CD4-positive, alpha-beta T cell treated with Interferon alpha-2 for 1 hour (primary cell): Measurements from ENCODE around the gene SEC61A1.
A peak's percentile ranks its signal among the peaks of the same experiment; 100 is the strongest.

ENCODE experiments used
- DNase-seq, 2 donors: peaks; one replicate each; pipeline ENCODE4 v3.0.0-alpha.2; 2020 to 2022

Gene SEC61A1

GRCh38 chr3:128060473-128061381 lies 8.5 kb downstream of the SEC61A1 start:
- no peak for DNase-seq

GRCh38 chr3:128062033-128062745 lies 10.0 kb downstream of the SEC61A1 start:
- no peak for DNase-seq

- no peak for DNase-seq
These were observed 11.6 kb downstream of the SEC61A1 start for GRCh38 chr3:128063865-128064264.

- no peak for DNase-seq
These were observed 12.7 kb downstream of the SEC61A1 start for GRCh38 chr3:128064962-128065361.

GRCh38 chr3:128066114-128066513 lies 13.9 kb downstream of the SEC61A1 start:
- no peak for DNase-seq

- DNase-seq = no peak
These were observed 14.4 kb downstream of the SEC61A1 start for GRCh38 chr3:128066676-128067075.

GRCh38 chr3:128067489-128067888 lies 15.3 kb downstream of the SEC61A1 start:
- no peak for DNase-seq

- peak in 1 of 2 donors; percentile 60 for DNase-seq
These were observed 16.0 kb downstream of the SEC61A1 start for GRCh38 chr3:128068156-128068620.

GRCh38 chr3:128069271-128069670 lies 17.0 kb downstream of the SEC61A1 start:
- DNase-seq = no peak

- no peak for DNase-seq
These were observed 18.8 kb downstream of the SEC61A1 start for GRCh38 chr3:128070898-128071591.

- DNase-seq = no peak
These were observed 19.7 kb downstream of the SEC61A1 start for GRCh38 chr3:128071771-128072453.

- DNase-seq = no peak
These were observed 20.4 kb downstream of the SEC61A1 start for GRCh38 chr3:128072454-128073184.

GRCh38 chr3:128073185-128073725 lies 21.0 kb downstream of the SEC61A1 start:
- DNase-seq = no peak

GRCh38 chr3:128073807-128074206 lies 21.6 kb downstream of the SEC61A1 start:
- no peak for DNase-seq

GRCh38 chr3:128074851-128075521 lies 22.7 kb downstream of the SEC61A1 start:
- DNase-seq = no peak

GRCh38 chr3:128075522-128076482 lies 23.6 kb downstream of the SEC61A1 start:
- DNase-seq = peak; percentile 78 to 85

GRCh38 chr3:128076483-128077201 lies 24.4 kb downstream of the SEC61A1 start:
- DNase-seq = peak; percentile 23 to 28

GRCh38 chr3:128077202-128077624 lies 25.0 kb downstream of the SEC61A1 start:
- DNase-seq = no peak

GRCh38 chr3:128077665-128078064 lies 25.4 kb downstream of the SEC61A1 start:
- no peak for DNase-seq
